SIG-M5 treated with dmso at 0.1 percent for 504 hours (cell line): ENCODE results near the gene FOXRED1.
A peak's percentile ranks its signal among the peaks of the same experiment; 100 is the strongest.
"Not testable (repeated sequence)": the region's sequence is repeated elsewhere in the genome, so short reads cannot be mapped to it uniquely, and the experiment has no call there.

Source experiments
- DNase-seq: peaks from one replicate; lab custom pipeline; 2025; ENCODE audit not compliant: unreplicated experiment; lab: John Stamatoyannopoulos, UW

FOXRED1 gene

DNA sequence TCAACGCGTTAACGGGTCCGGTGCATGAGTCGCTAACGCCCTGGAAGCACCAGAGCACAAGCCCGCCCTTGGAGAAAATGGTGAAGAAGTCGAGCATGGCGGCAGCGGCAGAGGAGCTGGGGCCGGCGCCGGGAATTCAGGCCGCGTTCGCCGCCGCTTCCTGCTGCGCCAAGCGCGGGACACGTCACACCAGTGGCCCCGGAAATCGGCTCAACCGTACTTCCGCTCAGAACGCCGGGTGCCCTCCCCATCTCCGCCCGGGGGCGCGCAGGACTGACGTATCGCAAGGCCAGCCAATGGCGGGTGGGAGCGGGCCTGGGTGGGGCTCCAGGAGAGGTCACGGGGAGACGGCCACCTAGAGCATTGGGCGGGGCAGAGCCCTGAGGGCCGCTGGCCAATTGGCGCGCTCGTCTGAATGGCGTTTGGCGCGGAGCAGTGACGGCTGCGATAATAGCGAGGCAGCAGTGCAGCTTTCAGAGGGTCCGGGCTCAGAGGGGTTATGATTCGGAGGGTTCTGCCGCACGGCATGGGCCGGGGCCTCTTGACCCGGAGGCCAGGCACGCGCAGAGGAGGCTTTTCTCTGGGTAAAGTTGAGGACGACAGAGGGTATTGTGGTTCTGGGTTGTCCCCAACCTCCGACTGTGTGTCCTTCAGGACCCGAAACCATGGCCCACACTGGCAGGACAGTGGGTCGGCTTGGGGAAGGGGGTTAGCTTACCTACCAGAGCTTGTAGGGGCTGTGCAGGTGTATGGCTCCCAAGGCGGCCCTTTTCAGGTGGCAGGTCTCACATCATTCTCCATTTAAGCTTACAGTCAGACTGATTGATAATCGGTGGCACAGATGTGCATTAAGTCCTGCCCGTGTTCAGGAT is at the start of gene FOXRED1, which contains the start of gene SRPRA:
Gene FOXRED1, plus strand, starts transcription at position 447 of the 872 bp plus-strand sequence. Its CDS starts 53 bp downstream, at position 500.
Gene SRPRA, minus strand, starts transcription at position 188 of the 872 bp plus-strand sequence. Its CDS starts 91 bp downstream, at position 97.
- DNase-seq = peak; percentile 96

DNA sequence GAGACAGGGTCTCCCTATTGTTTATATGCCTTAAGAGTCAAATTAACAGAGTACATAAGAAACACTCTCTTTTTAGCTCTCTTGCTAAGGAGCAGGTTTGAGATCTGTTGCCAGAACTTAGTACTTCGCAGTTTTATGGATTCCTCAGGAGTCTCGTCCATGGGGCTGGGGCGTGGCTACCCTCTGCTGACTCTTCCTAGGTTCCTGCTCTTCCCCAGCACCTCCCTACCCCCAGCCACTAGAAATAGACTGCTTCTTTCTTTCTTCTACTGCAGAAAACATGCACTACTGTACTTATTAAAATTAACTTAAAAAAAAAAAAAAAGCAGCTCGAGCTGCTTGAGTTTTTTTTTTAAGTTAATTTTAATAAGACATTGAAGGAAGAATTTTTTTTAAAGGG is 49.4 kb upstream of the FOXRED1 start:
- no peak for DNase-seq

DNA sequence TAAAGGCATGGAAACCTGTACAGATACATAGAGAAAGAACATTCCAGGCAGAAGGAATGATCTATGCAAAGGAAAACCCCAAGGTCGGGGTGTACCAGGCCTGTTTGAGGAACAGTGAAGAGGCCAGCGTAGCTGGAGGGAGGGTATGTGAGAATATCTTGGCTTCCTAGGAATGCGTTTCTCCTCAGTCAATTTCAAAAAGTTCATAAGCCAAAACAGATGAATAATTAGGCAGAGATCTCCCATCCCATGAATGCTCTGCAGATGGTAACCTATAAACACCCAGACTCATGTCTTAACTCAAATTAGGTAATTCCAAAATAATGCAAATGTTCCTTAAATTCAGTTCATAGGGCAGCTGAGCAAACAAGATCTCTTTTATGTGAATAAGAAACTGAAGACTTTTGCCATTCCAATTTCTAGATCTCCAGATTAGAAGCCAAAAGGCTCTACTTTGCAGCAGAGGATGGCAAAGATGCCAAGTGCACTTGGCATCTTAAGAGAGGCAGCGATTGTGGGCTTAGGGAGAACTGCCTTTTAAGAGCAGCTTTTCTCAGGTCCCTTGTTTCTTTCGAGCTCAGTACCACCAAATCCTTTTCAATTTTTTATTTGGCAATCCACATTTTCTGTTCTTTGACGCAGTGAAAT is 44.2 kb upstream of the FOXRED1 start:
- DNase-seq = no peak

DNA sequence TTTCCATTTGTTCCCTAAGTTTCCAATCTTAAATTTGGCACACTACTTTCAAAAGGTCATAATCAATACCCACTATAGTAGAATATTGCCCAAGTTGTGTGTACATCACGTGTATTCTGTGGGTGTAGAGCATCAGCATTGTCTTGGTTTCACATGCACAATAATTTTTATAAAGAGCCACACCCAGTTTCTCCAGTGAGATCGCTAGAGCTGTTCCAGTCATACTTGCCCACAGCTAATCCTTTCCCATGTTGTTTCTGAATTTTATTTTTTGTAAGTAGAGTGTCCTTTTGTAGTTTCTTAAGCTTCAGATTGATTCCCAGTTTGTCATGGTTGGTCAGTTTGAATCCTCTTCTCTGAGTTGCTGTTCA is 43.7 kb upstream of the FOXRED1 start:
- peak; percentile 5 for DNase-seq

DNA sequence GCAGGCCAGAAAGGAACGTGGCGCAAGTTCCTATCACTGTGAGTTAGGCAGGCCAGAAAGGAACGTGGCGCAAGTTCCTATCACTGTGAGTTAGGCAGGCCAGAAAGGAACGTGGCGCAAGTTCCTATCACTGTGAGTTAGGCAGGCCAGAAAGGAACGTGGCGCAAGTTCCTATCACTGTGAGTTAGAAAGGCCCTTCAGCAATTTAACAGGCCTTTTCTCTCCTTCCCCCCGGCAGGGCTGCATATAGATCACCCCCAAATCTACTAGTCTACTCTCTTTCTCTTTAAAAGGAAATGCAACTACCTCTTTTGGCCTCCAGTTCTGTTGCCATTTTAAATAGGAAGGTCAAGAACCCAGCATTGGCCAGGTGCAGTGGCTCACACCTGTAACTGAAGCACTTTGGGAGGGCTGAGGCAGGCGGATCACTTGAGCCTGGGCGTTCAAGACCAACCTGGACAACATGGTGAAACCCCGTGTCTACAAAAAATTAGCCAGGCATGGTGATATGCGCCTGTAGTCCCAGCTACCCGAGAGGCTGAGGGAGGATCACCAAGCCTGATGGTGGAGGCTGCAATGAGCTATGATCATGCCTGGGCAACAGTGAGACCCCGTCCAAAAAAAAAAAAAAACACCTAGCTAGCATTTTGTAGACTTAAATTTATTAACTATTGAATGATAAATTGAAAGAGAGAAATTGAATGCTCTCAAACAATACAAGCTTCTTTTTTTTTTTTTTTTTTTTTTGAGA is 42.4 kb upstream of the FOXRED1 start:
- peak; percentile 41 for DNase-seq

DNA sequence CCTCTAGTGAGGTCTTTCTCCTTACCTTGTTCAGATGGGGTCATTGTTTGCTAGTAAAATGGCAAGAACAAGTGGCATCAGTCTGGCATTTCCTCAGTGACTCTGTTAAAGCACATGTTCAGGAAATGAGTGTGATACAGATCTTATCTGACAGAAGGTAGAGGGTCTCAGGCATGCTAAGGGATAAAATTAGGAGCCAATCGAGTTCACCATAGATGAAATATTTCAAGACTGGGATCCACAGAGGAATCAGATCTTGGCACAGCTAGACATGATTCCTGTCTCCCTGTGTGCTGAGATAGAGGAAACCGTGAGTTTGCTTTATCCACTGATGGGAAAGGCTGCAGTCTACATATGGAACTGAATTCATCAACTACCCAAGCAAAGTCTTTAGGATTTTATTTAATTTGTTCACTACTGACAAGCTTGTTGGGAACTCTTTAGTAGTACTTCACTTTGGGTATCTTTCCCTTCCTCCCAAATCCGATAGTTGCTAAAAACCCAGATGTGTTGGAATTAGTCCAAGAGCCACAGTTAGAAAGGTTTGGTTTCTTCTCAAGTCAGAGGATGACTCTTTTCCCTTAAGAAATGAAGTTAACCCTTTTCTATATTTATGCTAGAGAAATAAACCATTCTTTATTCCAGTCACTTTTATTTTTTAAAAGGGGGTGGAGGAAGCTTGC is 39.0 kb upstream of the FOXRED1 start:
- DNase-seq = no peak

DNA sequence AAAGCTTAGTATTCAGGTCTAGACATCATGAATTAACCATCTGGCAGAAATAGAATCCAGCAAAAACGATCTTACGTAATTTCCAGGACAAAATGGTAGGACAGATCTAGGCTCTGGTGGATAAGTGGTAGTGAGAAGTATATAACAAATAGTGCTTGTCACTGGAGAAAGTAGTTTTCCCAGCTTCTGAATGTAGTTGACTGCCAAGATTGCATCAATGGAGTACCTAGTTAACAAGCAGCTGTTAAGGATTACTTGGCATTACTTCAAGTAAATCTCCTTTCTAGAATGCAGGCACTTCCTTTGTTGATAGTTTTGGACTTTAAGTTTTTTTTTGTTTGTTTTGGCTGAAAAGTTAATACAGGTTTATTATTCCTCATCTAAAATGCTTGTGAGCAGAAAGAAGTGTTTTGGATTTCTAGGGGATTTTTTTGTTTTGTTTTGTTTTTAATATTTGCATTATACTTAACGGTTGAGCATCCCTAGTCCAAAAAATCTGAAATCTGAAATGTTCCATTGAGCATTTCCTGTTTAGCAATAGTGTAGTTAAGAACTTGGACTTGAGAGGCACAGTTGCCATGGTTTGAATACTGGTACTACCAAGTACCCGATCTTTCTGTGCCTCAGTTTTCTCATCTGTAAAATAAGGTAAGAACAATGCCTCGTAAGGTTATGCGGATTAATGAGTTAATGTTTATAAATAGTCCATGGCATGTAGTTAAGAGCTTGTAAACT is 37.1 kb upstream of the FOXRED1 start:
- DNase-seq = no peak

DNA sequence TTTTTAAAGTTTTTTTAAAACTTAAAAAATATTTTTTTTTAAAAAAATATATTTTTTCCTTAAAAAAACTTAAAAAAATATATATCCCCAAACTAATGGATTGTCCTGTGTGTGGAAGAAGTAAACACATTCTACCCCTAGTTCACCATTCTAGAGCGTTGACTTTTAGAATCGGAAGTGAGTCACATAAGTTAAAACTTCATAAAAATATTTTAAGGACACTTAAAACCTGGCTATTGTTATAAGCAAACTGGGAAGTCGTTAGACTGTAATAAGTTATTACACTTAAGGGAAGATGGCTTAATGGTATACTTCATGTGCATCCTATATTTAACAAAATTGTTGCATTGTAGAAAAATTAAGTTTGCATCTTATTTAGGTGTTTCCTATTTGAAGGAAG is 36.3 kb upstream of the FOXRED1 start:
- DNase-seq = no peak

DNA sequence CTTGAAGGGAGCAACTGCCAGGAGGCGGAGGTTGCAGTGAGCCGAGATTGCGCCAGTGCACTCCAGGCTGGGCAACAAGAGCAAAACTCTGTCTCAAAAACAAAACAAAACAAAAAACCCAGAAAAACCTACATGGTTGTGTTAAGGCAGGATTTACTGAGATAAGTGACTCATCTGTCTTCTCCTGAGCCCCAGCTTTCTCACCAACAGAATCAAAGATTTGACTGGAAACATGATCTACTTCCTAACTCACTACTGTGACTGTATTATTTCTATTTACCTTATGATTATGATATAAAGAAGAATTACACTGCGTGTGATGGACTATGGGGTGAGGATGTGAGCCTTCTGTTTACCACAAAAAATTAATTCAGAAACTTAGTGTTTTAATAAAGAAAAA is 35.6 kb upstream of the FOXRED1 start:
- DNase-seq = no peak

DNA sequence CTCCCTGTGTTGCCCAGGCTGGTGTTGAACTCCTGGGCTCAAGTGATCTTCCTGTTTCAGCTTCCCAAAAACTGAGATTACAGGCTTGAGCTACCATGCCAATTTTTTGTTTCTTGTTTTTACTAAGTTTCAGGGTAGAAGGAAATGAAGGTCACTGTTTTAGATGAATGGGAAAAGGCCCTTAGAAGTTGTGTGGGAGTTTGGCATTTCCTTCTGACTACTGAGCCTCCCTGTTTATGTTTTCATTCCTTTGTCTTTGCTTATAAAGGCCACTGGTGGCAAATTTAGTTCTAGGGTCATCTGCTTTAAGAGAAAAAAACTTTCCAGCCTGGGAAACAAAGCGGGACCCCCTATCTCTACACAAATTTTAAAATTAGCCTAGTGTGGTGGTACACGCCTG is 22.3 kb upstream of the FOXRED1 start:
- DNase-seq = no peak

DNA sequence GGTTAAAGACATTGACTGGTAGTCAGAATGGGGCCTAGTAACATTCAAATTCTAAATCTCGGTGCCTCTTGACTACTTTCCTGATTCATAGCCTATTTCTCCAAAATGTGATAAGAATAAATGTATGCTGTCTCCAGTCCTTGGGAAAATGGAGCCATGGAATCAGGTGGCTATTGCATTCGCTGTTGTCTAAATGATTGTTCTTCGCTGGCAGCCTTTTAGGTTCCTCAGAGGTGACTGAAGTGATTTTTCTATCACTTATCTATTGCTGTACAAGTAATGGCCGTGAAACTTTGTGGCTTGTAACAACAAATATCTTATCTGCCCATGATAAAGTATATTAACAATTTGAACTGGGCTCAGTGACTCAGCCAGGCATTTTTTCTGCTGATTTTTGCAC is 15.7 kb upstream of the FOXRED1 start:
- no peak for DNase-seq

DNA sequence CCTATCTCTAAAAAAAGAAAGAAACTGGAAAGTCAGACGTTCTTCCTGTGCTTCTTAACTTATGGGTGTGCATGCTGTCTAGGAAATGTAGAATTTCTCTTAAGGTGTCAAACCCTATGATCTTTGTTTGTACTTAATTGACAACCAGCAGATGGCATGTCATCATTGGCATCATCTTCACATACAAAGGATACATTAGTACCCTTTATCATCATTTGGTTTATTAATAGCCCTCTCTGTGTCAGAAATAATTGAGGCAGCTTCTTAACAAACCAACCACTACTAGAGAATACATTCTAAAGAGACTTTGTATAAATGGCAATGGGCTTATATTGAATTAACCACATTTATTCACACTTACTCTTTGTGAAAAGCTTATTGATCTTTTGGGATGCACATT is 14.1 kb upstream of the FOXRED1 start:
- no peak for DNase-seq

DNA sequence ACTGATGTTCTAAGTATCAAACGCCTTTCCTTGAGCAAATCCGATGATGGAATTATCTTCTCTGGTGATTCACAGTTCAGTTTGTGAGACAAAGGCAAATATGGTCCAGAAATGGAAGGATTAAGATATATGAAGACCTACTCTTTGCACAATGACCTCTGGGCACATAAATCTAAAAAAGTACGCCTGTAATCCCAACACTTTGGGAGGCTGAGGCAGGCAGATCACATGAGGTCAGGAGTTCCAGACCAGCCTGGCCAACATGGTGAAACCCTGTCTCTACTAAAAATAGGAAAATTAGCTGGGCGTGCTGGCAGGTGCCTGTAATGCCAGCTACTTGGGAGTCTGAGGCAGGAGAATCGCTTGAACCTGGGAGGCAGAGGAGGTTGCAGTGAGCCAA is 13.4 kb upstream of the FOXRED1 start:
- DNase-seq = not testable (repeated sequence)

DNA sequence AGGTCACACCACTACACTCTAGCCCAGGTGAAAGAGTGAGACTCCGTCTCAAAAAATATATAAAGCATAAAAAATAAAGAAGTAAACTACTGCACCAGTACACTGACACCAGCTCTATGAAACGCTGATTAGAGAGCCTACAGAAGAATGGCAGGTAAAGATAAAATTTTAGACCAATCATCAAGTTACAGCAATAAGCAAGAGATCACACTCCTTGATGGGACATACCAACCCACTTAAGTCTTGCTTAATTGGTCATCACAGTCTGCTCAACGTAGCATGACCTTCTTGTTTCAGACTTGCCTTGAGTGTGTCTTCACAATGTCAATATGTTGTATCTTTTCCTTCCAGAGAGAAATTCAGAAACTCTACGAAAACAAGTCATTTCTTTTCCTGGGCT is 12.7 kb upstream of the FOXRED1 start:
- DNase-seq = no peak

DNA sequence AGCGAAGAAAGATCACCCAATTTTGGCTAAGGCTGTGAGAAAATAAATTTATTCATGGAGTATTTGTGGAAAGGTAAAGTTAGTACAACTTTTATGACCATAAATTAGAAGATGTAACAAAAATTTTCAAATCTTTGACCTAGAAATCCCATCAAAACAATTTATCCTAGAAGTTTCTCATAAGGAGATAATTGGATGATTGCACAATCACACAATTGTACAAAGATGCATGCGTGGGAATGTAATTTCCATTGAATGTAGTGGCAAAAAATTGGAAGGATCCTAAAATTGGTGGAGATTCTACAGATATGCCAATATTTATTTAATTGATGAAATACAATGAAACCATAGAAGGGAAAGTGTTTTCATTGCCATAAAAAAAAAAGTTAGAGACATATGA is 11.8 kb upstream of the FOXRED1 start:
- DNase-seq = no peak

DNA sequence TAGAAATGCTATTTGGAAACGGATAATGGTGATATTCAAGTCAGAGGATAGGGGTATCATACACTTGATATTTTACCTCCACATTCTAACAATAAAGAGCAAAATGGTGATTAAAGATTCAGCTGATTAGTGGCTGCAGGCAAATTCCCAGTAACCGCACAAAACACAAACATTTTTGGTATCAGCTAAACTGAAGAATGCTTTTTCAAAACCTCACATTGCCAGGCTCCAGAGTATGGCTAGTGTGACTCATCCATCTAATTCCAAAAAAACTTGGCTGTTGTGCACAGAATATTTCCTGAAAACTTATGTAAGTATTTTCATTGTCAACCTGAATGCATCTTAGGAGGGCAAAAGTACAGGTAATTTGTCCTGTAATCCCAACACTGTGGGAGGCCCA is 11.2 kb upstream of the FOXRED1 start:
- no peak for DNase-seq

DNA sequence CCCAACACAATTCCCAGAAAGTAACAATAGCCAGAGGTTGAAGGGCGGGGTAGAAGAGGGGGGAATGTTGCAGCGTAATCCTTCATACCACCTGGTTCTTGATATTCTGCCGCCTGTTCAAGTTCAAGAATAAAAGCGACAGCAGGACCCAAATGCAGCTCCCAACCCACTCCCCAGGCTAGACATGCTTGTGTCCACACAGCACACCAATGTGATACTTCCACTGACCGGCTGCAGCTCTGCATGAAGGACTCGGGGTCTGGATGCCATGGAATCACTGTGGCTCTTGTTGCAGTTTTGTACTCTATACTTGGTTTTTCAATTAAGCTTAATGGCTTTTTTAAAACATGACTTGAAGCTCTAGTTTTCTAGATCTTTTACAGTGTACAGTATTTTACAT is 6.7 kb upstream of the FOXRED1 start:
- no peak for DNase-seq

DNA sequence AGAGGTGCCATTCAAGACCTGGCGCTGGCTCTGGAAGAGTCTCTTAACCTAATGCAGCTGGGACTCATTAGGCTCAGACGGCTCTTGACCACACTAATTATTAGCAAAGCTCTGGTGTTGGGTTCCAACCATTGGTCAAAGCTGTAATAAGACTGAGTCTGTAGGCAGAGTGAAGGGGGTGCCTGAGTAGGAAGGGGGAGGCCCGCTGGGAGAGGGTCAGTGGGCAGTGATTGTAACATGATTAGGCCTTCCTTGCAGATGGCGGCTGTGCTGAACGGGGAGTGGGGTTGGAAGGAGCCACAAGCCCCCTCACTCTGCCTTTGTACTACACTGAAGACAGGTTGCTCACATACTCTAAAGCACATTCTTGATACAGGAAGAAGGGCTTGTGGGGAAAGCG is 5.5 kb upstream of the FOXRED1 start:
- no peak for DNase-seq

DNA sequence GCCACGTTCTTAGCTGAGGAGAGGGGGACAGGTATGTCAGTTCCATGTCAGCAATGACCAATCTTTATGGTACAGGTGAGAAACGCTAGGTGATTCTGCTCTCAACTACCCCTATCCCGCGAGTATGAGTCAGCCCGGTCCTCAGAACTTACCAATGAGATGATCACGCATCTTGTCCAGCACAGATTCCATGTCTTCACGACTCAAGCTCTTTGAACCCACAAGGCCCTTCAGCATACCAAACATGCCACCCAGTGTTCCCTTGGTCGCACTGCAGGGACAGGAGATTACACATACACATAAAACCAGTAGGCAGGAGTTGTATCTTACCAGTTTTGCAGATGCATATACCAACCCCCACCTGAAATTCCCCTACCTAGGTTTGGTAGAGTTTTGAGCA is 3.1 kb upstream of the FOXRED1 start:
- no peak for DNase-seq

DNA sequence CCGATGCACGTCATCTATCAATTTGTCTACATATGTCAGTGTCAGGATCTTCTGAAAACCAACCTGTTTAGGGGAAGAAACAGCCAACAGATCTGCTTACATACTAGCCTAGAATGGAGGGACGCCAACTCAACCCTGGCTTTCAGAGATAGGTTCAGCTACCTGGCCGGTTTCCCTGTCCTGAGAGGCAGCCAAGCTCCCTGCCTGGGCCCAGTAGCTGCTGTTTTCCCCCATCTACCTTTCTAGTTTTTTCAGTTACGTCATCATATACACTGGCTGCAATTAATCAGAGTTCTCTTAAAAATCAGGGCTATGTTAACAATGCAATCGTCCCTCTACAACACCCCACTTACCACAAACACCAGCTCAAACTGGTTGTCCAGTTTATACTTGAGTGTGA is 1.3 kb upstream of the FOXRED1 start:
- no peak for DNase-seq

DNA sequence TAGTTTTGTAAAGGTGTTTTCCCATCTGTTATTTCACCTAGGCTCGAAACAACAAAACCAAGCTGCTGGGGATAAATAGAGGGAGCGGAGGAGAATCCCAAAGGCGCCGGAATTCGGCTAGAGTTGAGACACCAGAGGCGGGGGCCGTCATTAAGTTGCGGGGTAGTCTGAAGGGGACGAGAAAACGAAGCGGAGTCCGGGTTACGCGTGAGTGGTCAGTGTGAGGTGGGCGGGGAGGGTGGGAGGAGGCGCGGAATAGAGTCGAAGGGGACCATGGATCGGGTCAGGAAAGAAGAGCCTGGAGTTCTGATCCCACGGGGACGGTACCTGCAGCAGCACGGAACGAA is 620 bp upstream of the FOXRED1 start:
- DNase-seq = no peak
